RPMI8226 (cell line): ENCODE data around the gene EVI5L.
"Not testable (repeated sequence)": the region's sequence is repeated elsewhere in the genome, so short reads cannot be mapped to it uniquely, and the experiment has no call there.

Source experiments
- DNase-seq: peaks from one replicate; pipeline ENCODE4 v3.0.0-alpha.2; 2015

Gene EVI5L

GRCh38 chr19:7829561-7830271, at the start of gene EVI5L:
TSS of gene EVI5L (plus strand) at chr19:7830218. CDS start at chr19:7846543, 16,325 bp downstream.
- peak; percentile 99 for DNase-seq

DNA sequence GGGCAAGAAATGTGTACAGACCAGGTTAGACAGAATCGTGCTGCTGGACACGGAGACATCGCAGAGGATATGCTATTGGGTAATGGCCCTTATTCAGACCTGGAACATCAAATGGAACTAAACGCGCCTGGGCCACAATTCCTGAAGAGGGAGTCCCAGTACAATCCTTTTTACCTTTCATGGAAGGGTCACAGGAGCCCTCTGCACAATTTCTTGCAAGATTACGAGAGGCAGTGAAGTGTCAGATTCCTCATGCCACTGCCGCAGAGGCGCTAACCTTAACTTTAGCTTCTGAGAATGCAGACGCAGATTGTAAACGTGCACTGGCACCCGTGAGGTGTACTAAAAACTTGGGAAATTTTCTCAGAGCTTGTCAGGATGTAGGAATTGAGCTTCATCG, 48.9 kb upstream of the EVI5L start:
- DNase-seq: no peak

- peak; percentile 97 for DNase-seq
Observed at GRCh38 chr19:7783991-7784423, 46.0 kb upstream of the EVI5L start.

DNA sequence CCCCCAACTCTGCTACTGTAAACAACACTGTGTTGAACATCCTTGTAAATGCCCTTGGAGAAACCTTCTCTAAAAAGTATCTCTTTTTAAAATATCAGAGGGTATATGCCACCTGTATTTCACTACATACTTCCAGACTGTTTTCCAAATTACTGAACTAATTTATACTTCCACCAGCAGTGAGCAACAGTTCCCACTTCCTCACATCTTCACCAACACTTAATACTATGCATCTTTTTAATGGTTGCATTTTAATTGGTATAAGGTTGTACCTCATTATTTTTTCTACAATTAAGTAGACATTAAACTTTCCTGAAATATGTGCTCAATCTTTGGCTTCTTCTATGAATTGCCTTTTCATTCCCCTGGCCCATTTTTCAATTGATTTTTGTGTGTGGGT, 45.2 kb upstream of the EVI5L start:
- DNase-seq: no peak

DNA sequence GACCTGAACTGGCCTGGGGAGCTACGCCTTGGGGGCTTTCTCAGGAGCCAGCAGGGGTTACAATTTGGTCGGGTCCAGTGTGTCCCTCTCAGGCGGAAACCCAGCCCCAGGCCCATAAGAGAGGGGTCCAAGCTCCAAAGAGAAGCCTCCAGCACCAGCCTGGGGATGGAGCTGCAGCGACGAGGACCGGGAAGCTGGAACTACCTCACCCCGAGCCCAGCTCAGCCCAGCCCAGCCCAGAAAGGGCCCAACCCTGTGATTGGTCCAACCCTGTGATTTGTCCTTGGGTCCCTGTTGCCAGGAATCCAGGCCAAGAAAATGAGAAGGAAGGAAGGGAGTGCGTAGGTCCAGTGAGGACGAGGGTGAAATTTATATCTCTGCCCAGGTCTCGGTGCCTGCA, 42.9 kb upstream of the EVI5L start:
- DNase-seq: no peak

- no peak for DNase-seq
Observed at GRCh38 chr19:7787602-7788177, 42.3 kb upstream of the EVI5L start.

- DNase-seq: no peak
Observed at GRCh38 chr19:7788178-7788932, 41.7 kb upstream of the EVI5L start.

DNA sequence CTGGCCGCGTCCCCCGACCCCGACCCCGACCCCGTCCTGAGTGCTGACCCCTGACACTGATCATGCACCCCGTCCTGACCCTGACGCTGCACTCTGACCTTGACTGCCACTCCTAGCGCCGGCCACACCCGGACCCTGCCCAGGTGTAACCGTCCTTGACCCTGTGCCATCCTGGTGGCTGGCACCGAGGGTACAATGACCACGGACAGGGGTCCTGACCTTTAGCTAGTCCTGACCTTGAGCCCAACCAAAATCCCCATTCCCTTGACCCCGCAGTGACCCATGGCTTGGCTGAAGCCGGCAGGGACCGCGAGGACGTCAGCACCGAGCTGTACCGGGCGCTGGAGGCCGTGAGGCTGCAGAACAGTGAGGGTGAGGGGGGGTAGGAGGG, 41.1 kb upstream of the EVI5L start:
- no peak for DNase-seq

DNA sequence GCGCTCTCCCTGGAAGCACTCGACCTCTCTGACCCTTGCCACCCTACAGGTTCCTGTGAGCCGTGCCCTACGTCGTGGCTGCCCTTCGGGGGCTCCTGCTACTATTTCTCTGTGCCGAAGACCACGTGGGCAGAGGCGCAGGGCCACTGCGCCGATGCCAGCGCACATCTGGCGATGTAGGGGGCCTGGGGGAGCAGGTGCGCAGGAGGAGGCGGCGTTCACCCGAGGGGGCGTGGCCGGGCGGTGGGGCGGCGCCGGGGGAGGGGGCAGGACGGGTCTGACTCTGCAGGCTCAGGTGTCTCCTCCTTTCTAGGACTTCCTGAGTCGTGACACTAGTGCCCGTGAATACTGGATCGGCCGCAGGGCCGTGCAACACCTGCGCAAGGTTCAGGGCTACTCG, 40.6 kb upstream of the EVI5L start:
- DNase-seq: peak; percentile 97

- no peak for DNase-seq
Observed at GRCh38 chr19:7790416-7790815, 39.6 kb upstream of the EVI5L start.

DNA sequence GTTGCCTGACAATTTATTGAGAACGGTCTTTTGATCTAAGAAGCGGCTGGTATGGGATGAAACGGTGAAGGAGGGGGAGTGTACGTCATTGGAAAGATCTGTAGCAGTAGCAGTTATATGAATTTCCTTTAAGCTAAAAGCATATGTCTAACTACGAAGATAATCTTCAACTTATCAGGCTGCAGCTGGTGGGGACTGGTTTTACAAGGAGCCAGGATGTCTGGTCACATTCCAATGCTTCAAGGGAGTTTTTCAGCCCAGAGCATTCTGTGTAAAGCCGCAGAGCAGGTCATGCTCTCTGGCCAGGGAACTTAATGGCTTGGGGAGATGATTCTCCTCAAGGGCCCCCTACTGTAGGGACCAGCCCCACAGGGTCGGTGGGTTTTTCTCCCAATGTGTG, 37.7 kb upstream of the EVI5L start:
- DNase-seq: no peak

DNA sequence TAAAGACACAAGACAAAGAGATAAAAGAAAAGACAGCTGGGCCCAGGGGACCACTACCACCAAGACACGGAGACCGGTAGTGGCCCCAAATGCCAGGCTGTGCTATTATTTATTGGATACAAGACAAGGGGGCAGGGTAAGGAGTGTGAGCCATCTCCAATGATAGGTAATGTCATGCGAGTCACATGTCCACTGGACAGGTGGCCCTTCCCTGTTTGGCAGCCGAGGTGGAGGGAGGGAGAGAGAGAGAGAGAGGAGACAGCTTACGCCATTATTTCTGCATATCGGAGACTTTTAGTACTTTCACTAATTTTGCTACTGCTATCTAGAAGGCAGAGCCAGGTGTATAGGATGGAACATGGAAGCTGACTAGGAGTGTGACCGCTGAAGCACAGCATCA, 37.3 kb upstream of the EVI5L start:
- DNase-seq: not testable (repeated sequence)

DNA sequence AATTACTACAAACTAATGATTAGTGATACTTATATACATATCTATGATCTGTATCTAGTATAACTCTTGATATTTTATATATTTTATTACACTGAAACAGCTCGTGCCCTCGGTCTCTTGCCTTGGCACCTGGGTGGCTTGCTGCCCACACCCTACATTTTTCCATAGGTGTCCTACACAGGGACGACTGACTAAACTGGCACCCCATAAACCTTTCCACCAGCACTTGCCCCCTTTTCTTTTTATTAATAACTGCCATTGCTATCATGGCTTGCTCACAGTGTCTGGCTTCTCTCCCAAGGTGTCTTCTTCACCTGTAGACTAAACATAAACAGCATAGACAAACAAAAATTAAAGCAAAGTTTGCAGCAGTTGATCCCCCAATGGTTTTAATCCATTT, 36.5 kb upstream of the EVI5L start:
- DNase-seq: no peak

GRCh38 chr19:7795555-7796161, 34.4 kb upstream of the EVI5L start:
- DNase-seq: no peak

- peak; percentile 83 for DNase-seq
Observed at GRCh38 chr19:7799640-7800355, 30.2 kb upstream of the EVI5L start.

DNA sequence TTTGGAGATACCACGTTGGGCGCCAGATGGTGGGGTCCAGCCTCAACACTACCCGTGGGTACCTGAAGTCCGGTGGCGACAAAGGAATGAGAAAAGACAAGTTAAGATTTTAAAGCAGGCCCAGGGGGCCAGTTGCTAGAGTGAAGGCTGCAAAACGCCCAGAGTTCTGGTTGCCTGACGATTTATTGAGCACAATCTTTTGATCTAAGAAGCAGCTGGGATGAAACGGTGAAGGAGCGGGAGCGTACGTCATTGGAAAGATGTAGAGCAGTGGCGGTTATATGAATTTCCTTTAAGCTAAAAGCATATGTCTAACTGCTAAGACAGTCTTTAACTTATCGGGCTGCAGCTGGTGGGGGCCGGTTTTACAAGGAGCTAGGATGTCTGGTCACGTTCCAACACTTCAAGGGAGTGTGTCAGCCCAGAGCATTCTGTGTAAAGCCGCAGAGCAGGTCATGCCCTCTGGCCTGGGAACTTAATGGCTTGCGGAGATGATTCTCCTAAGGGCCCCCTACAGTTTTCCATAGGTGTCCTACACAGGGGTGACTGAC, 28.9 kb upstream of the EVI5L start:
- peak; percentile 64 for DNase-seq

DNA sequence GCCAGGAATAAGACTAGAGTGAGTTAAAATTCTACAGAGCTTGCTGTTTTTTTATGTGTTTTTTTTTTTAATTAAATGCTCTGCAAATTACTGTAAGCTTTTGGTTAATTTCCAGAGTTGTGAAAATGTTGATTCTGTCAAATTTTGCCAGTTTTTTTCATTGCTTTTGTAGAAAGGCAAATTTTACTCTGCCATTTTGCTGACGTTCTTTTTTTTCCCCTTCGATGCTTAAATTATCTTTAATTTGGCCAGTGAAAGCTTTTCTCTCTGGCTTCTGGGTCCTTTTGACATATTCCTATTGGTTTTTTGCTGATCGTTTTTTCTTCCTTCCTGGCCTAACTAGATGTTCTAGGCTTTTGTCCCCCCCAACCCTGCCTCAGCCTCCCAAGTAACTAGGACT, 23.8 kb upstream of the EVI5L start:
- DNase-seq: peak; percentile 50

GRCh38 chr19:7806876-7807275, 23.1 kb upstream of the EVI5L start:
- peak; percentile 73 for DNase-seq

DNA sequence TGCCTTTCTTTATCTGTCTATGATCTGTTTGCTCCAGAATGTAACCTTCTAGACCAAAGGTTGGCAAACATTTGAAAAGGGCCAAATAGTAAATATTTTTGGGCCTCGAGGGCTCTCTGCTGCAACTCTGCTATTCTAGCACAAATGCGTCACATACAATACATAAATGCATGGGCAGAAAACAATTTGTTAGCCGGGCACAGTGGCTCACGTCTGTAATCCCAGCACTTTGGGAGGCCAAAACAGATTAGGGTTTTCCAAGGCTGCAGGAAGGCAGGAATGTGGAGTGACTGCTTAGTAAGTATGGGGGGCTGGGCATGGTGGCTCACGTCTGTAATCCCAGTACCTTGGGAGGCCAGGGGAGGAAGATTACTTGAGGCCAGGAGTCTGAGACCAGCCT, 21.9 kb upstream of the EVI5L start:
- no peak for DNase-seq

DNA sequence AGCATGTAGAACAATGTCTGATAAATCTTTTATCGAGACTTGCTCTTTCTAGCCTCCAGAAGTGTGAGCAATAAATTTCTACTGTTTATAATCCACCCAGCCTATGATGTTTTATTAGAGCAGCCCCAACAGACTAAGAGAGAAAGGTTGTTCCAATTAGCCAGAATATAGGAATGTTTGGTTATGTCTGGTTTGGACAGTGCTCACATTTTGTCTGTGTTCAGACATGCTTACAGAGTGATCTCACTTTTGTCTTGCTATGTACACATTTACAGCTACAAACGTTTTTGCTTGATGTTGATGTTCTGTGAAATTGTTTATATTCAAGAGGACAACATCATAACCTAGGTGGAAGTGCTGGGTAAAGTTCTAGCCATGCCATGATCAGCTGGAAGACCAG, 18.0 kb upstream of the EVI5L start:
- no peak for DNase-seq

DNA sequence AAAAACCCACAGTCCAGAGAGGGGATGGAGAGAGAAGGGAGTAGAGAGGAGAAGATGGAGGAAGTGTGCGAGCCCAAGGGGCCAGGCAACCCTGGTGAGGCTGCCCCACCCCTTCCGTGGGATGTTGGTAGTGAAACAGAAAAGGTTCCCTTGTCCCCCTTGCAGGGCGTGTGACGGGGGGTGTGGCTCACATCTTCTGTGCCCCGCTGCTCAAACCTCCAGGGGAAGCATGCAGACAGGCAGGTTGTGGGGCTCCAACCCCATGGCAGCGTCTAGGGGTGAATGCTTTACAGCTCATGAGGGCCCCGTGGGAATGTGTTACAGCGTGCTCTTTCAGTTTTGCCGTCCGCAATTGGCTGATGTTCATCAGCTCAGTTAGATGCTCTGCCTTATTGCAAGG, 14.7 kb upstream of the EVI5L start:
- peak; percentile 13 for DNase-seq

DNA sequence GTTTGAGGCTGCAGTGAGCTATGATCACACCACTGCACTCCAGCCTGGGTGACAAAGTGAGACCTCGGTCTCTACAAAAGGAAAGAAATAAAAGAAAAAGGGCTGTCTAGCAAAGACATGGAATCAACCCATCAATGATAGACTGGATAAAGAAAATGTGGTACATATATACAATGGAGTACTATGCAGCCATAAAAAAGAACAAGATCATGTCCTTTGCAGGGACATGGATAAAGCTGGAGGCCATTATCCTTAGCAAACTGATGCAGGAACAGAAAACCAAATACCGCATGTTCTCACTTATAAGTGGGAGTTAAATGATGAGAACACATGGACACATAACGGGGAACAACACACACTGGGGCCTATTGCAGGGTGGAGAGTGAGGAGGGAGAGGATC, 14.0 kb upstream of the EVI5L start:
- DNase-seq: not testable (repeated sequence)

GRCh38 chr19:7817801-7818200, 12.2 kb upstream of the EVI5L start:
- peak; percentile 55 for DNase-seq
